HepG2 (cell line): ENCODE measurements around the gene NLE1. TPM values are rescaled to one million over a fixed set of nuclear protein-coding genes. Genes with fewer than 3 reads are reported as not detected.

ENCODE experiments used
- ATRX ChIP-seq: sonication (generic); formaldehyde crosslinking; IDR thresholded peaks from 2 replicates; pipeline ENCODE4 v1.4.0; 2020; ENCODE audit warnings: missing genetic modification reagents, borderline replicate concordance
- CBFB ChIP-seq: sonication (generic); formaldehyde crosslinking; IDR thresholded peaks from 2 replicates; pipeline ENCODE4 v1.4.0; 2020; ENCODE audit warnings: missing genetic modification reagents
- EHMT2 ChIP-seq: fragments of 200-600 bp; sonication (generic); IDR thresholded peaks from 2 replicates; pipeline ENCODE4 v1.7.0; 2017; ENCODE audit warnings: antibody characterized with exemption, low read depth, low read length, borderline replicate concordance
- HES4 ChIP-seq: sonication (generic); formaldehyde crosslinking; IDR thresholded peaks from 2 replicates; pipeline ENCODE4 v1.9.0; 2021; ENCODE audit warnings: mild to moderate bottlenecking, missing genetic modification reagents, borderline replicate concordance
- JUNB ChIP-seq: sonication (generic); formaldehyde crosslinking; IDR thresholded peaks from 2 replicates; pipeline ENCODE4 v1.8.0; 2022; ENCODE audit warnings: missing genetic modification reagents, mild to moderate bottlenecking, borderline replicate concordance
- RXRA ChIP-seq: sonication (generic); formaldehyde crosslinking; IDR thresholded peaks from 2 replicates; pipeline ENCODE4 v1.5.1; 2020; ENCODE audit warnings: missing genetic modification reagents
- SP2 ChIP-seq: sonication (generic); formaldehyde crosslinking; IDR thresholded peaks from 2 replicates; pipeline ENCODE4 v1.5.1; 2020; ENCODE audit warnings: mild to moderate bottlenecking, missing genetic modification reagents
- TARDBP ChIP-seq: sonication (generic); formaldehyde crosslinking; IDR thresholded peaks from 2 replicates; pipeline ENCODE4 v1.8.0; 2022; ENCODE audit warnings: mild to moderate bottlenecking, missing genetic modification reagents
- TOE1 ChIP-seq: sonication (generic); formaldehyde crosslinking; IDR thresholded peaks from 2 replicates; pipeline ENCODE4 v1.4.0; 2020; ENCODE audit warnings: mild to moderate bottlenecking, missing genetic modification reagents
- ZEB1 ChIP-seq: IDR thresholded peaks from 2 replicates; pipeline ENCODE4 v1.6.1; 2012; ENCODE audit warnings: mild to moderate bottlenecking, low read depth, inconsistent platforms; ENCODE audit not compliant: insufficient replicate concordance
- ZFP90 ChIP-seq: sonication (generic); formaldehyde crosslinking; IDR thresholded peaks from 2 replicates; pipeline ENCODE4 v1.8.0; 2022; ENCODE audit warnings: missing genetic modification reagents, mild to moderate bottlenecking, inconsistent platforms, borderline replicate concordance
- ZNF143 ChIP-seq: sonication (generic); formaldehyde crosslinking; IDR thresholded peaks from 2 replicates; pipeline ENCODE4 v1.4.0; 2020; ENCODE audit warnings: missing genetic modification reagents
- ZNF160 ChIP-seq: sonication (generic); formaldehyde crosslinking; IDR thresholded peaks from 2 replicates; pipeline ENCODE4 v1.8.0; 2022; ENCODE audit warnings: mild to moderate bottlenecking, inconsistent platforms, missing genetic modification reagents
- ZNF530 ChIP-seq: sonication (generic); formaldehyde crosslinking; IDR thresholded peaks from 2 replicates; pipeline ENCODE4 v1.5.0; 2020; ENCODE audit warnings: low read depth, mild to moderate bottlenecking, missing genetic modification reagents
- ZNF572 ChIP-seq: sonication (generic); formaldehyde crosslinking; IDR thresholded peaks from 2 replicates; pipeline ENCODE4 v1.5.1; 2020; ENCODE audit warnings: mild to moderate bottlenecking, missing genetic modification reagents
- ZNF850 ChIP-seq: sonication (generic); formaldehyde crosslinking; conservative IDR thresholded peaks from 2 replicates; pipeline ENCODE4 v1.9.0; 2021; ENCODE audit warnings: mild to moderate bottlenecking, missing genetic modification reagents
- ZNF878 ChIP-seq: sonication (generic); formaldehyde crosslinking; IDR thresholded peaks from 2 replicates; pipeline ENCODE4 v1.8.1; 2023; ENCODE audit warnings: mild to moderate bottlenecking, missing genetic modification reagents, moderate library complexity
- polyA plus RNA-seq, 8 experiments: library from polyadenylated mRNA; depleted of rRNA in 3 of 8; stranded (reverse) in 7 of 8; unstranded in 1 of 8; fragments of >200 nt; fragmentation: Illumina TruSeq in 4 of 8; extraction: Trizol in 4 of 8; gene quantifications; 2 replicates each; pipeline versions ENCODE4 v1.2.1 to v1.2.3, GENCODE V29; 2011 to 2016; ENCODE audit warnings: low read depth in 4 of 8, missing spikeins in 1 of 8, mixed read lengths in 1 of 8; ENCODE audit not compliant: insufficient read depth in 1 of 8
- total RNA-seq, 5 experiments: library from RNA; depleted of rRNA; stranded (reverse); fragments of >200 nt; fragmentation: Illumina TruSeq; extraction: Trizol; gene quantifications; 2 replicates each; pipeline ENCODE4 v1.2.3, GENCODE V29; 2016; ENCODE audit warnings: low read depth in 1 of 5
- TF ChIP-seq, protein P1 (sequence below): sonication (generic); formaldehyde crosslinking; IDR thresholded peaks from 2 replicates; pipeline ENCODE4 v1.4.0; 2020; ENCODE audit warnings: low read depth, mild to moderate bottlenecking, missing genetic modification reagents
- TF ChIP-seq, protein P2 (sequence below): sonication (generic); formaldehyde crosslinking; IDR thresholded peaks from 2 replicates; pipeline ENCODE4 v1.4.0; 2020; ENCODE audit warnings: missing genetic modification reagents, mild to moderate bottlenecking, borderline replicate concordance
- TF ChIP-seq, protein P3 (sequence below): sonication (generic); formaldehyde crosslinking; conservative IDR thresholded peaks from 2 replicates; pipeline ENCODE4 v1.5.0; 2020; ENCODE audit warnings: missing genetic modification reagents
- TF ChIP-seq, protein P4 (sequence below): sonication (generic); formaldehyde crosslinking; IDR thresholded peaks from 2 replicates; pipeline ENCODE4 v1.5.1; 2020; ENCODE audit warnings: missing genetic modification reagents, mild to moderate bottlenecking, borderline replicate concordance
- TF ChIP-seq, protein P5 (sequence below): IDR thresholded peaks from 2 replicates; pipeline ENCODE4 v1.6.1; 2016; ENCODE audit warnings: missing genetic modification reagents, missing compliant biosample characterization

Gene NLE1
- total and polyA plus RNA-seq, 2 of the 13 experiments (the other 11 are each of a cell fraction or from before 2014, with no cell fraction given) = 20.3 to 34.5 TPM

DNA sequence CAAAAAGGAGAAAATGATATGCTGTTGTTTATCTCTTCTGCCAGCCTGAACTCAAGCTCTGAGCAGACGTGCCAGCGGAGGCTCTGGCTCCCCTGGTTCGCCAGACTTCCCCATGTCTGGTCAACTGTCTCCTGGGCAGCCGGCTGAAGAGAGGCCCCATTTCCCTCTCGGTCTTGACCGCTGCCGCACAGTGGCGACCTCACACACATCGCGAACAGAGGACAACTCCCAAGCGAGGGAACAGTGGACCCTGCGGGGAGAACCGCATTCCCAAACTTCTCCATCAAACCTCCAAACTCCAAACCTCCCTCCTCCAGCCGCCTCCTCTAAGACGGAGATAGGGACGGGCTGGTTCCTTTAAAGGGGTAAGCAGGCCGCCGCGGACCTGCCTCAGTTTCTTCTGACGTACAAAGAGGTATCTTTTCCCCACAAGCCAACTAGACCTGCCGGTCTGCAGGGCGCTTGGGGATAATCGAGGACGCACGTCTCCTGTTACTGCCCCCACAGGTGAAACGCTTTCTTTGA, 53.7 kb downstream of the NLE1 start (continued):
- TF ChIP-seq, protein P1, sequence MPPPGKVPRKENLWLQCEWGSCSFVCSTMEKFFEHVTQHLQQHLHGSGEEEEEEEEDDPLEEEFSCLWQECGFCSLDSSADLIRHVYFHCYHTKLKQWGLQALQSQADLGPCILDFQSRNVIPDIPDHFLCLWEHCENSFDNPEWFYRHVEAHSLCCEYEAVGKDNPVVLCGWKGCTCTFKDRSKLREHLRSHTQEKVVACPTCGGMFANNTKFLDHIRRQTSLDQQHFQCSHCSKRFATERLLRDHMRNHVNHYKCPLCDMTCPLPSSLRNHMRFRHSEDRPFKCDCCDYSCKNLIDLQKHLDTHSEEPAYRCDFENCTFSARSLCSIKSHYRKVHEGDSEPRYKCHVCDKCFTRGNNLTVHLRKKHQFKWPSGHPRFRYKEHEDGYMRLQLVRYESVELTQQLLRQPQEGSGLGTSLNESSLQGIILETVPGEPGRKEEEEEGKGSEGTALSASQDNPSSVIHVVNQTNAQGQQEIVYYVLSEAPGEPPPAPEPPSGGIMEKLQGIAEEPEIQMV = no peak
- TF ChIP-seq ZNF160 (CRISPR knock-in tag) (no peak; the same call in 1 of the 2 replicates), RXRA (CRISPR knock-in tag) (peak; percentile 33; the same call in 1 of the 2 replicates), ZNF878 (CRISPR knock-in tag) (peak; percentile 33; the same call in 1 of the 2 replicates), JUNB (CRISPR knock-in tag) (no peak), EHMT2 (no peak), TARDBP (CRISPR knock-in tag) (no peak; the same call in 1 of the 2 replicates), TOE1 (CRISPR knock-in tag) (no peak), CBFB (CRISPR knock-in tag) (no peak), ZFP90 (CRISPR knock-in tag) (0 out of 2 replicates have a peak, but pooled peaks have one; percentile 38), ZNF572 (CRISPR knock-in tag) (no peak), ZNF143 (no peak), ZNF850 (CRISPR knock-in tag) (no peak), ZEB1 (no peak), ZNF530 (CRISPR knock-in tag) (no peak), SP2 (CRISPR knock-in tag) (no peak), ATRX (CRISPR knock-in tag) (no peak), HES4 (CRISPR knock-in tag) (no peak)
- TF ChIP-seq, protein P2, sequence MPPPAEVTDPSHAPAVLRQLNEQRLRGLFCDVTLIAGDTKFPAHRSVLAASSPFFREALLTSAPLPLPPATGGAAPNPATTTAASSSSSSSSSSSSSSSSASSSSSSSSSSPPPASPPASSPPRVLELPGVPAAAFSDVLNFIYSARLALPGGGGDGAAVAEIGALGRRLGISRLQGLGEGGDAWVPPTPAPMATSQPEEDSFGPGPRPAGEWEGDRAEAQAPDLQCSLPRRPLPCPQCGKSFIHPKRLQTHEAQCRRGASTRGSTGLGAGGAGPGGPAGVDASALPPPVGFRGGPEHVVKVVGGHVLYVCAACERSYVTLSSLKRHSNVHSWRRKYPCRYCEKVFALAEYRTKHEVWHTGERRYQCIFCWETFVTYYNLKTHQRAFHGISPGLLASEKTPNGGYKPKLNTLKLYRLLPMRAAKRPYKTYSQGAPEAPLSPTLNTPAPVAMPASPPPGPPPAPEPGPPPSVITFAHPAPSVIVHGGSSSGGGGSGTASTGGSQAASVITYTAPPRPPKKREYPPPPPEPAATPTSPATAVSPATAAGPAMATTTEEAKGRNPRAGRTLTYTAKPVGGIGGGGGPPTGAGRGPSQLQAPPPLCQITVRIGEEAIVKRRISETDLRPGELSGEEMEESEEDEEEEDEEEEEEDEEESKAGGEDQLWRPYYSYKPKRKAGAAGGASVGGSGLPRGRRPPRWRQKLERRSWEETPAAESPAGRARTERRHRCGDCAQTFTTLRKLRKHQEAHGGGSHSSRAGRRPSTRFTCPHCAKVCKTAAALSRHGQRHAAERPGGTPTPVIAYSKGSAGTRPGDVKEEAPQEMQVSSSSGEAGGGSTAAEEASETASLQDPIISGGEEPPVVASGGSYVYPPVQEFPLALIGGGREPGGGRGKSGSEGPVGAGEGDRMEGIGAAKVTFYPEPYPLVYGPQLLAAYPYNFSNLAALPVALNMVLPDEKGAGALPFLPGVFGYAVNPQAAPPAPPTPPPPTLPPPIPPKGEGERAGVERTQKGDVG = no peak
- TF ChIP-seq, protein P3, sequence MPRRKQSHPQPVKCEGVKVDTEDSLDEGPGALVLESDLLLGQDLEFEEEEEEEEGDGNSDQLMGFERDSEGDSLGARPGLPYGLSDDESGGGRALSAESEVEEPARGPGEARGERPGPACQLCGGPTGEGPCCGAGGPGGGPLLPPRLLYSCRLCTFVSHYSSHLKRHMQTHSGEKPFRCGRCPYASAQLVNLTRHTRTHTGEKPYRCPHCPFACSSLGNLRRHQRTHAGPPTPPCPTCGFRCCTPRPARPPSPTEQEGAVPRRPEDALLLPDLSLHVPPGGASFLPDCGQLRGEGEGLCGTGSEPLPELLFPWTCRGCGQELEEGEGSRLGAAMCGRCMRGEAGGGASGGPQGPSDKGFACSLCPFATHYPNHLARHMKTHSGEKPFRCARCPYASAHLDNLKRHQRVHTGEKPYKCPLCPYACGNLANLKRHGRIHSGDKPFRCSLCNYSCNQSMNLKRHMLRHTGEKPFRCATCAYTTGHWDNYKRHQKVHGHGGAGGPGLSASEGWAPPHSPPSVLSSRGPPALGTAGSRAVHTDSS (CRISPR knock-in tag) = no peak
- TF ChIP-seq, protein P4, sequence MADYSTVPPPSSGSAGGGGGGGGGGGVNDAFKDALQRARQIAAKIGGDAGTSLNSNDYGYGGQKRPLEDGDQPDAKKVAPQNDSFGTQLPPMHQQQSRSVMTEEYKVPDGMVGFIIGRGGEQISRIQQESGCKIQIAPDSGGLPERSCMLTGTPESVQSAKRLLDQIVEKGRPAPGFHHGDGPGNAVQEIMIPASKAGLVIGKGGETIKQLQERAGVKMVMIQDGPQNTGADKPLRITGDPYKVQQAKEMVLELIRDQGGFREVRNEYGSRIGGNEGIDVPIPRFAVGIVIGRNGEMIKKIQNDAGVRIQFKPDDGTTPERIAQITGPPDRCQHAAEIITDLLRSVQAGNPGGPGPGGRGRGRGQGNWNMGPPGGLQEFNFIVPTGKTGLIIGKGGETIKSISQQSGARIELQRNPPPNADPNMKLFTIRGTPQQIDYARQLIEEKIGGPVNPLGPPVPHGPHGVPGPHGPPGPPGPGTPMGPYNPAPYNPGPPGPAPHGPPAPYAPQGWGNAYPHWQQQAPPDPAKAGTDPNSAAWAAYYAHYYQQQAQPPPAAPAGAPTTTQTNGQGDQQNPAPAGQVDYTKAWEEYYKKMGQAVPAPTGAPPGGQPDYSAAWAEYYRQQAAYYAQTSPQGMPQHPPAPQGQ (CRISPR knock-in tag) = no peak
- TF ChIP-seq, protein P5, sequence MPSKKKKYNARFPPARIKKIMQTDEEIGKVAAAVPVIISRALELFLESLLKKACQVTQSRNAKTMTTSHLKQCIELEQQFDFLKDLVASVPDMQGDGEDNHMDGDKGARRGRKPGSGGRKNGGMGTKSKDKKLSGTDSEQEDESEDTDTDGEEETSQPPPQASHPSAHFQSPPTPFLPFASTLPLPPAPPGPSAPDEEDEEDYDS (CRISPR knock-in tag) = no peak; the same call in 1 of the 2 replicates
